T-helper 1 cell treated with Interleukin-12 subunit alpha and Interleukin-12 subunit beta and Interleukin-4 antibody, amounts not matched to agents 30 ng/mL and 1 ng/mL, for 36 hours (primary cell): ENCODE data around the gene EPDR1. TPM values are rescaled to one million over a fixed set of nuclear protein-coding genes. Genes with fewer than 3 reads are reported as not detected.

ENCODE experiments used
- intact Hi-C: fragments of 100-400 bp; cut with micrococcal nuclease; formaldehyde crosslinking; loops from one replicate; pipeline ENCODE4 v1.15.1; 2024
- total RNA-seq: library from RNA; stranded (reverse); gene quantifications from 2 replicates; pipeline ENCODE4 v1.2.3, GENCODE V29; 2022

EPDR1 gene
- total RNA-seq, 1 donor from 2014 or later = not detected

DNA sequence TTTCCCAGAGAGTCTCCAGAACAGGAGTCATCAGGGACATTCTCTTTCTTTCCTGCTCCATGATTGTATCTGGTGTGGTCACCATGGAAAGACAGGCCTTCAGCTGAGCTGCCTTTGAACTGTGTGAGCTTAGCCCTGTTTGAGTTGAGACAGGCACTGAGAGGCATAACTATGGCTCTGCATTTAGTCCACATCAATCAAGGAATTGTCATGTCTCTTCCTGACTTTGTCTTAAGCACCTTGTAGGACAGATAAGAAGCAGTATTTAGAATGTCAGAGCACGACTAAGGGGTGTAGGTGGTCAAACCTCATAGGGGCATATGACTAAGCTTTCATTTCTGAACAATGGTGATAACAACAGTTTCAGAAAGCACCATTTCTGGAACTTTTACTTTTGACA is 53.5 kb downstream of the EPDR1 start:
- intact Hi-C loops = no loop called here

- intact Hi-C loops = no loop called here
These were observed 54.3 kb downstream of the EPDR1 start for GRCh38 chr7:37974711-37975110.

- intact Hi-C loops = no loop called here
These were observed 56.8 kb downstream of the EPDR1 start for GRCh38 chr7:37977243-37977642.

- intact Hi-C loops = no loop called here
These were observed 61.2 kb downstream of the EPDR1 start for GRCh38 chr7:37981664-37982063.

DNA sequence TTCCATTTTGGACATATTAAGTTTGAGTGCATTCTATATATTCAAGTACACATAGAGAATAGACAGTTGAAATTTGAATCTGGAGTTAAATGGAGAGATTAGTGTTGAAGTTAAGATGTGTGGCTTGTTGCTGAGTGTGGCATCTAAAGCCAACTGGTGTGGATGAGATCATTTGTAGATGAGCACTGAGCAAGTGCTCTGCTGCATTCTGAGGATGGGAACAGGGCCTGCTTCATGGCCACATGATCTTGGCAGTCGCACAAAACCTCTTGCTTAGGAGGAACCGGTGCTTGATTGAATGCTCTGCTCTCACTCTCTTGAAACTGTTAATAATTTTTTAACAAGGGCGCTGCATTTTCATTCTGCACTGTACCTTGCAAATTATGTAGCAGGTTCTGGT is 62.0 kb downstream of the EPDR1 start:
- intact Hi-C loops = no loop called here

- intact Hi-C loops = no loop called here
These were observed 64.4 kb downstream of the EPDR1 start for GRCh38 chr7:37984750-37985390.

- intact Hi-C loops = no loop called here
These were observed 66.5 kb downstream of the EPDR1 start for GRCh38 chr7:37986908-37987330.

DNA sequence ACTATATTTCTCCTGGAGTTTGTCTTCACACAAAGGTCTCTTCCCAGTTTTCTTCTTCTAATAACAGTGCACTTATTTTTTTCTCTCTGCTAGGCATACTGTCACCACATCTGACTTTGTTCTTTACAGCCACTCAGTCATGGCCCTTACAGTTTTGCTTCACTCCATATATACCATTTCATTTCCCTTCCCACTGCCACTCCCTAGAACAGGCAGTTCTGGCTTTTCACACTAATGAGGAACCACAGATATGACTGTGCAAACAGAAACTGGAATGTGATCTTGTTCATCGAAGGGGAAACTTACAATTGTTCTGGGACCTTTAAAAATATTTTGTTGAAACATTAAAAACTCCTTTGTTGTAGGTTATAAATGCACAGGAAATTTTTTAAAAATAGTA is 67.3 kb downstream of the EPDR1 start:
- intact Hi-C loops = no loop called here

- intact Hi-C loops = no loop called here
These were observed 68.5 kb downstream of the EPDR1 start for GRCh38 chr7:37988721-37989650.

DNA sequence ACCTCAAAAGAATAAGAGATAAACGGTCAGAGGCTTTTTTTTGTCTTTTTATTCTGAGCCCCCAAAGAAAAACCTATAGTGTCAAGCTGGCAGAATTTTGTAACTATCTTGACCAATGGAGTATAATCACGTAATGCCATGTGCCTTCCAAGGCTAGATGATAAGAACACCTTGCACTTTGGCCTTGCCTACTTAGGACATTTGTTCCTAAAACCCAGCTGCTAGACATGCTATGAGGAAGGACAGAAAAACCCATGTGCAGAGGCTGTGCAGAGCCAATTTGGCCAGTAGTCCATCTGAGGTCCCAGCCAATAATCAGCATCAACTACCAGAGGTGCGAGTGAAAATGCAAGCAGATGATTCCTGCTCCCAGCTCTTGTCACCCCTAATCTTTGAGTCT is 69.9 kb downstream of the EPDR1 start:
- intact Hi-C loops = no loop called here

DNA sequence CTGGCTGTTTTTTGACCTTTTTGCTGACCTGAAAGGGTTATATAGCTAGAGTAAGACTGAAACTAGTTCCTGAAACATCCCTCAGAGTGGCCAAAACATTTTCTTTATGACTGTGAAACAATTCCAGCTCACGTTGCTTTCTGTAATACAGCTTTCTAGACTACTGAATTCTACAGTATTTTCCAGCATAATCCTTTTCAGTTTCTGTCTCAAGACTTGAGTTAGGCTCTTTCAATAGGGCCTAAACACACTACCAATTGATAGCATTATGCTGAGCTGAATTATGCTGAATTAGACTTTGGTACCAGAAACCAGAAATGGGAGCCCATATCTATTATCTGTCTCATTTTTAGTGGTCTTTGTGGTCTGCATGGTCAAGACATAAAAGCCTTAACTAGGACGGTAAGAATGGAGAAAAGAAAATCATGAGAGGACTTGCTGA is 72.6 kb downstream of the EPDR1 start:
- intact Hi-C loops = no loop called here

DNA sequence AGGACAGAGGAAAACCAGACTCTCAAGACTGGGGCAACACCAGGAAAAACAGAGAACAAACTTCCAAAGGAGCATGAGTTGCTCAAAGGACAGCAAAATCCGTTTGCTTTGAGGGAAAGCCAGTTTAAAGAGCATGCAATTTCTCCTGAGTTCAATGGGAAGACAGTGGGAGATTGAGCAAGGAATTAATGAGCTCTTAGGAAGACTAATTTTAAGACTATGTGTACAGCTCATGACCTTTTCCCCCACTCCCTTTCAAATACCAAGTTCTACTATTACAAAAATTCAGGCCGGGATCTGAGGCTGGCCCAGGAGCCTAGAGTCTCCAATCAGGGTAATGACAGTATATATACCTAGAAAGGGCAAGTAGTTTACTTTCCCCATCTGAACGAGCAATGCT is 79.2 kb downstream of the EPDR1 start:
- intact Hi-C loops = no loop called here

GRCh38 chr7:38000272-38000671 is 79.8 kb downstream of the EPDR1 start:
- intact Hi-C loops = no loop called here

Other genes with a start within 250 kb of the EPDR1 start
- not detected in 2 replicates for gene GPR141, start 236.9 kb upstream of the EPDR1 start, total RNA-seq
- gene NME8, start 72.0 kb upstream of the EPDR1 start, total RNA-seq = not detected in 2 replicates
- not detected in 2 replicates for gene SFRP4, start 3.8 kb upstream of the EPDR1 start, total RNA-seq